ENCODE data around the gene SELENOP. TPM values are rescaled to one million over a fixed set of nuclear protein-coding genes. Genes with fewer than 3 reads are reported as not detected.
"Not testable (repeated sequence)": the region's sequence is repeated elsewhere in the genome, so short reads cannot be mapped to it uniquely, and the experiment has no call there.

Gene SELENOP, protein sequence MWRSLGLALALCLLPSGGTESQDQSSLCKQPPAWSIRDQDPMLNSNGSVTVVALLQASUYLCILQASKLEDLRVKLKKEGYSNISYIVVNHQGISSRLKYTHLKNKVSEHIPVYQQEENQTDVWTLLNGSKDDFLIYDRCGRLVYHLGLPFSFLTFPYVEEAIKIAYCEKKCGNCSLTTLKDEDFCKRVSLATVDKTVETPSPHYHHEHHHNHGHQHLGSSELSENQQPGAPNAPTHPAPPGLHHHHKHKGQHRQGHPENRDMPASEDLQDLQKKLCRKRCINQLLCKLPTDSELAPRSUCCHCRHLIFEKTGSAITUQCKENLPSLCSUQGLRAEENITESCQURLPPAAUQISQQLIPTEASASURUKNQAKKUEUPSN
- total RNA-seq = not detected

DNA sequence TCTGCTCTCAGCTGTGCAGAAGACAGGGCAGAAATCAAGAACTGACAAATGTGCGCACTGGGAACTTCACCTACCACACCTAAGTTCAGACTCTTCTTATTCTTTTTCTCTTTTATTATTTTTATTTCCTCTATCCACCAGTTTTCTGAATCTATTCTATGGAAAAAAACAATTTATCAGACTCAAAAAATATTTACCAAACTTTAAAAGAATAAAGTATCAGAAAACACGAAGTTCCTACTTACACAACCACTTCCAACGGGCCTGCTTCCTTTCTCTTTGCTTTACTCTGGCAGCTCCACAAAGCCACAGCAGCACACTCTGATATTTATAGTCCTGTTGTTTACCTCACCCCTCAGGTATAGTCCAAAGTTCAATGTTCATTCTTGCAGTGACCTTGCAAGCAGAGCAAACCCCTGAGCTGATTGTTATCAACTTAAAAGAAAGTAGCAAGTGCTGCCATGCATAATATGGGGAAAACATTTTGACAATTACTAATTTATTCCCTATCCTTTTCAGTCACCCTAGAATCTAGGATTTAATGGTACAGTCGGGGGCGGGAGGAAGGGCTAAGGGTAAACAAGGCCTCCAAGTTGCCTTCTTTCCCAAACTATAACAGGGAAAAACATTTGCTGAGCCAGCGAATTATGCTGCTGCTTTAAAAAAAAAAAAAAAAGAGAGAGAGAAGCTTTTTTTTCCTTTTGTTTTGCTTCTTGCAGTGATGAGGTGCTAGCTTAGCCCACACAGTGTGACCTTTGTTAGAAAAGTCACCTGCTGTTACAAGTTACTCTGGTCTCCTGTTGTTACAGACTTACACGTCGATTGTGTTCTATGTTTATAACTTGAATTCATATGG, at the start of gene SELENOP:
TSS of gene SELENOP (minus strand) at position 302 of the 856 bp plus-strand sequence. CDS start 3,539 bp downstream, outside the sequence.
- Mint-ChIP-seq H3K4me1 (peaks cover 3% of the 10 kb centered on the region), H3K36me3 (ENCODE audit: low read depth) (no peaks in the 10 kb centered on the region), H3K4me3 (no peak within 1 kb of the TSS), H3K27ac (no peak within 1 kb of the TSS), H3K9me3 (no peaks in the 10 kb centered on the region), H3K27me3 (no peaks in the 10 kb centered on the region)
- CTCF ChIA-PET = interaction anchor here (0.6 to 0.7 kb wide), 2 partner anchors 234 to 463 kb away, joined by 3 to 4 read pairs; no protein-coding TSS in a partner anchor
- no peak for DNase-seq
- POLR2A ChIA-PET = no interaction called here

DNA sequence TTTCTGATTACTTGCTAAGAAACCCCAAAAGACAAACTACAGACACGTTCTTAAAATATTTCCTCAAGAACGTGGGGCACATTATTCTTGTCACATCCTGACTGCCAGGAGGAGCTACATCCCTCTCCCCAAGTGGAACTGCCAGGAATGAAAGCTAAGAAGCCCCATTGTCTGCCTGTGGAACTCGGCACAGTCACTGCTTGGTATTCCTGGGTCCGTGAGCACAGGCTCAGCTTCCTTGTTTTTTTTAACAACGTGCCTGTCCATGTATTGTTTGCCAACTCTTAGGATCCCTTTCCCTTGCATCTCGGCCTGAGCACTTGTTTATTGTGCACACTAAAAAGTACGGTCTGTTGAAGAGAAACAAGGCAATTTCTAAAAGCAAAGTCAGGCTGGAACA, 47.0 kb upstream of the SELENOP start:
- Mint-ChIP-seq H3K9me3 (no peaks in the 10 kb centered on the region), H3K27me3 (peaks cover 20% of the 10 kb centered on the region), H3K4me1 (no peaks in the 10 kb centered on the region), H3K27ac (no peak overlapping the region), H3K4me3 (no peak overlapping the region), H3K36me3 (ENCODE audit: low read depth) (no peaks in the 10 kb centered on the region)
- no peak for DNase-seq
- ChIA-PET CTCF (no interaction called here), POLR2A (no interaction called here)

DNA sequence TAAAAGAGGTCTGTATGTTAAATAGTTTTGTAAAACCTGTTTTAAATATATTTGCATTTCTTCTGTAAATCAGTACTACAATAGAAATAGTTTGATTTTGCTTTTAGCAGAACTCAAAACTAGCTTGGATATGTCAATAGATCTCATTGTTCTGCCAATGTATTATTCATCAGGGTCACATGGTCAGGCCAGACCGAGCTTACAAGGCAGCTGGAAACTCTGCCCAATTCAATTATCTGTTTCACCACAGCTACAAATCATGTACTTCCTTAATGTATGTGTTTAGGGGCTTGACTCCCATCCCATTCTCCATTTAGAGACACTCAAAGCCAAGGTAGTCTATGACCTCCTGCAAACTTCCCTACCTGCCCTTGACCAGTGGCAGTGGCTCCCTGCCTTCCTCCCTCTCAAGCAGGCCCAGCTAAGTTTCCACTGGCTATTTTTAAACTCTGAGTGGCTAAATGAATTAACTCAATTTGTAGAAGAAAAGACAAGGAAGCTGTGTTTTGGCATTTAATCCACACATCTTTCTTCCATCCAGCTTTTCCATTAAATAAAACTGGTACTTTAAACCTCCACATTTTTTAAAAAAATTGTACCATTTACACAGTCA, 46.4 kb upstream of the SELENOP start:
- ChIA-PET CTCF (no interaction called here), POLR2A (no interaction called here)
- no peak overlapping the region for H3K27ac Mint-ChIP-seq

DNA sequence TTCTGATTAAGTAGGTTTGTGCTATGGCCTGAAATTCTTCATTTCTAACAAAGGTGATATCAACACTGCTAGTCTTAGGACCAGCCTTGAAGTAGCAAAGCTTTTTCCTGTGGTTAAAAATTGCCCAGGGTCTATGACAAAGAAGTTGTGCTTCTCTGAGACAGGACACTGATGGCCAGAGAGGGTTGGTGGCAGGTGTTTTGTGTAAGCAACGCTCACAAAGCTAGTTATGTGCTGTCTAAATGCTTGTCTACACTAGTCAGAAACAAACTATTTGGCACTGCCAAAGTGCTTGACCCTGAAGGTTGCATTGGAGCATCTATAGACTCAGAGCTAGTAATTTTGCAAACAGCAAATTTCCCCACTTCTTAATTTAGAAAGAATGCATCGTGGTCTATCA, 44.1 kb upstream of the SELENOP start:
- POLR2A ChIA-PET = no interaction called here
- Mint-ChIP-seq H3K4me3 (no peak overlapping the region), H3K9me3 (no peaks in the 10 kb centered on the region), H3K4me1 (no peaks in the 10 kb centered on the region), H3K27me3 (peaks cover 14% of the 10 kb centered on the region), H3K27ac (no peak overlapping the region), H3K36me3 (ENCODE audit: low read depth) (no peaks in the 10 kb centered on the region)
- DNase-seq = no peak
- CTCF ChIA-PET = no interaction called here

More for the DNA sequence above, 46.4 kb upstream of the SELENOP start:
- Mint-ChIP-seq H3K4me3 (no peak overlapping the region), H3K36me3 (ENCODE audit: low read depth) (no peaks in the 10 kb centered on the region), H3K27me3 (peaks cover 20% of the 10 kb centered on the region), H3K4me1 (no peaks in the 10 kb centered on the region), H3K9me3 (no peaks in the 10 kb centered on the region)
- no peak for DNase-seq

DNA sequence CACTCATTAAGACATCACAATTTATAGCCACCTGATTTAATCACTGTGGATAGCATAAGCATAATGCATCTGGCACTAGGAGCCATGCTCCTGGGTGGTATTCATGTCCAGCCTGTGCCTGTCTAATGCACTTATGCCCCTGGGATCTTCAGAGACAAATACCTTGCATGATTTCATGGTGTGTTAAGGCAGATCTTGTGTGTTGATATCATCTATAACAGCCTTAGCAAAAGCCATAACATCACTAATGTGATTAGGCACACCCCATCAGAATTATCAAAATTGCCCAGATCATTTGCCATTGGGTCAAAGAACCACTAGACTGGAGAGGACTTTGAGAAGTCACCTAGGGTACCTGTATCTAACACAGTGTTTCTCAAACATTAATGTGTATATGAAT, 43.7 kb upstream of the SELENOP start:
- H3K4me1 Mint-ChIP-seq = no peaks in the 10 kb centered on the region
- no peak overlapping the region for H3K4me3 Mint-ChIP-seq
- ChIA-PET CTCF (no interaction called here), POLR2A (no interaction called here)
- H3K27ac Mint-ChIP-seq = no peak overlapping the region
- no peak for DNase-seq
- H3K27me3 Mint-ChIP-seq = peaks cover 9% of the 10 kb centered on the region
- H3K36me3 Mint-ChIP-seq (ENCODE audit: low read depth) = no peaks in the 10 kb centered on the region
- H3K9me3 Mint-ChIP-seq = no peaks in the 10 kb centered on the region

DNA sequence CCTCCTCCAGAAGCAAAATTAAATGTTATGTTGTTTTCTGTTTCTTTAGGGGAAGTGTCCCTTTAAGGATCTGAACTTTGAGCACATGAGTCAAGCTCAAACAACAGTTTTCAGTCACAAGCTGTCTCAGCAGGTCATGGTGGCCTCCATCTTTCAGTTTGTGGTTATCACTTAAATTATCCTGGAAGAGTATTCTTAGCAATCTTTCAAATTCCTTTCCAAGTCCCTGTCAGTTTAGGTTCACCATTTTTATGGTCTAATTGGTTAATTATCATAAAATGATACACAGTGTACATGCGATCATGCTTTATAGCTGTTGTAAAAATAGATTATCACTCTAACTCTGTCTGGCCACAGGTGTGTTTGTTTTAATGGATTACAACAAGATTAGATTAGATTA, 43.1 kb upstream of the SELENOP start:
- Mint-ChIP-seq H3K9me3 (no peaks in the 10 kb centered on the region), H3K36me3 (ENCODE audit: low read depth) (no peaks in the 10 kb centered on the region), H3K27ac (no peak overlapping the region), H3K4me3 (no peak overlapping the region), H3K4me1 (no peaks in the 10 kb centered on the region), H3K27me3 (peaks cover 4% of the 10 kb centered on the region)
- ChIA-PET POLR2A (no interaction called here), CTCF (no interaction called here)
- no peak for DNase-seq

DNA sequence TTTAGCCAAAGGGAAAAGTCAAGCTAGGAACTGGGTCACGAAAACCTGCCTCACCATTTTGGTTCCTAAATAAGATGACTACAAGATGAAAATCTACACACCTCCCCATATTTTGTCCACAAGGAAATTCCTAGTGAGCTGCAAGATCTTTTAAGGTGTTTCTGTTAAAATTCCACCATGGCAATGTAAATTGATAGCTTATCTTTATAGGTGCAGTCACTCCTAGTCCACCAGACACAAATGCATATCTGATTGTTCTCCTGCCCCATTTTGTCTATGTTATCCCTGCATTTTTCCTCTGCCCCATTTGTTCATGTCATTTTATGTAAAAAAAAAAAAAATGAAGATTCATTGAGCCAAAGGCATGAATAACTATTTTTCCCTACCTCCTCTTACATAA, 41.1 kb upstream of the SELENOP start:
- Mint-ChIP-seq H3K4me1 (no peaks in the 10 kb centered on the region), H3K27me3 (peaks cover 7% of the 10 kb centered on the region), H3K9me3 (no peaks in the 10 kb centered on the region), H3K4me3 (no peak overlapping the region), H3K36me3 (ENCODE audit: low read depth) (no peaks in the 10 kb centered on the region), H3K27ac (no peak overlapping the region)
- ChIA-PET POLR2A (no interaction called here), CTCF (interaction anchor here (0.9 kb wide), 1 partner anchor 56 kb away, joined by 3 read pairs; no protein-coding TSS in a partner anchor)
- no peak for DNase-seq

DNA sequence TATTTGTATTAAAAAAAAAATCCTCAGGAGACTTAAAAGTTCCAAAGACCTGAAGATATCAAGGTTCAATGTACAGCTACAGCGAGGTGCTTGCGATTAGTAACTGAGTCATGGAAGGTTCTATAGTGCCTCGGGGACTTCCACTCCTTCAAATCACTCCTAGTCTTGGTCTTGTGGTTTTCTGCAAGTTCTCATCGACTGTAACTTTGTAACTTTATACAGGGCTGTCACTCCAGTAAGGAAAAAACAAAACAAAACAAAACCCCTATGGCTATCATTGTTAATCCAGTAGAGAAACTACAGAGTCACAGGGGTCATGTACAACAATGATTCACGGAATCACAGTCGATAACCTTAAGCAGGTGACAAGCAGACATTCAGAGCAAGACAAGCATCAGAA, 39.8 kb upstream of the SELENOP start:
- peaks cover 7% of the 10 kb centered on the region for H3K27me3 Mint-ChIP-seq
- CTCF ChIA-PET = no interaction called here
- no peak overlapping the region for H3K27ac Mint-ChIP-seq
- H3K4me1 Mint-ChIP-seq = no peaks in the 10 kb centered on the region
- POLR2A ChIA-PET = no interaction called here
- no peaks in the 10 kb centered on the region for H3K9me3 Mint-ChIP-seq
- no peak overlapping the region for H3K4me3 Mint-ChIP-seq
- DNase-seq = no peak
- no peaks in the 10 kb centered on the region for H3K36me3 Mint-ChIP-seq (ENCODE audit: low read depth)

DNA sequence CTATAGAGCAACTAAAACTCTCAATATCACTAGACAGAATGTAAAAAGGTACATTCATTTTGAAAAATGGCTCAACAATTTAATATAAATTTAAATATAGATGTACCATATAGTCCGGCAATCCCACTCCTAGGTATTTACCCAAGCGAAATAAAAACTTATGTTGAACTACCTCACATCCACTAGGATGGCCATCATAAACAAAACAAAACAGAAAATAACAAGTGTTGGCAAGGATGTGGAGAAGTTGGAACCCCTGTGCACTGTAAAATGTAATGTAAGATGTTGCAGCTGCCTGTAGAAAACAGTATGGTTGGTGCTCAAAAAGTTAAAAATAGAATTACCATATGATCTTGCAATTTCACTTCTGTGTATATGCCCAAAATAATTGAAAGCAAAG, 36.9 kb upstream of the SELENOP start:
- no peaks in the 10 kb centered on the region for H3K4me1 Mint-ChIP-seq
- peaks cover 7% of the 10 kb centered on the region for H3K27me3 Mint-ChIP-seq
- DNase-seq = no peak
- ChIA-PET POLR2A (no interaction called here), CTCF (interaction anchor here (0.6 kb wide), 1 partner anchor 282 kb away, joined by 5 read pairs; no protein-coding TSS in a partner anchor)
- H3K4me3 Mint-ChIP-seq = no peak overlapping the region
- H3K27ac Mint-ChIP-seq = no peak overlapping the region
- H3K36me3 Mint-ChIP-seq (ENCODE audit: low read depth) = no peaks in the 10 kb centered on the region
- no peaks in the 10 kb centered on the region for H3K9me3 Mint-ChIP-seq

DNA sequence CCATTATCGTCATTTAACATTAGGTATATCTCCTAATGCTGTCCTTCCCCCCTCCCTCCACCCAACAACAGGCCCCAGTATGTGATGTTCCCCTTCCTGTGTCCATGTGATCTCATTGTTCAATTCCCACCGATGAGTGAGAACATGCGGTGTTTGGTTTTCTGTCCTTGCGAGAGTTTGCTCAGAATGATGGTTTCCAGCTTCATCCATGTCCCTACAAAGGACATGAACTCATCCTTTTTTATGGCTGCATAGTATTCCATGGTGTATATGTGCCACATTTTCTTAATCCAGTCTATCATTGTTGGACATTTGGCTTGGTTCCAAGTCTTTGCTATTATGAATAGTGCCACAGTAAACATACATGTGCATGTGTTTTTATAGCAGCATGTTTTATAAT, 32.7 kb upstream of the SELENOP start:
- DNase-seq; H3K4me1 Mint-ChIP-seq; H3K27ac Mint-ChIP-seq; CTCF ChIA-PET; H3K36me3 Mint-ChIP-seq (ENCODE audit: low read depth); H3K27me3 Mint-ChIP-seq; POLR2A ChIA-PET; H3K9me3 Mint-ChIP-seq; H3K4me3 Mint-ChIP-seq: not testable (repeated sequence)

DNA sequence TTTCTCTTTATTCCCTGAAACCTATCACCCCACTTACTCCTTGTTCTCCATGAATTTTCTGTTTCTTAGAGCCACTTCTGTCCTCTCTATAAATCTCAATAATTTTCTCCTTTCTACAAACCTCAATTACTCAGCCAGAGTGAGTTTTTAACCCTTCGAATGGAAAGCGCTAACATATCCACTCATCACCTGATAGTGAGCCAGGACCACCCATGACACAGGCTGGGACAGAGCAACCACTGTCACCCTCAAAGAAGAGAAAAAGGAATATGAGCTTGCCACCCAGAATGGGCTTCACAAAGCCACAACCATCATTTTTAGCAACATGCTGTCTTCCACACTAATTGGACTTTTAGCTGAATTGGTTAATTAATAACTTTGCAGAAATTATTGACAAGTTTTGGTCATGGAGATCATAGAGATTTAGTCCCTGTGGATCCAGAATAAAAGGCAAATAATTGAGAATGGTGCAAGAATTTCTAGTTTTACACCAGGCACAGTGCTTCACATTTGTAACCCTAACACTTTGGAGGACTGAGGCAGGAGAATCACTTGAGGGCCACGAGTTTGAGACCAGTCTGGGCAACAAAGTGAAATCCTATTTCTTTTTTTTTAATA, 32.1 kb upstream of the SELENOP start:
- no peak for DNase-seq
- H3K27me3 Mint-ChIP-seq = peaks cover 8% of the 10 kb centered on the region
- H3K27ac Mint-ChIP-seq = no peak overlapping the region
- H3K36me3 Mint-ChIP-seq (ENCODE audit: low read depth) = no peaks in the 10 kb centered on the region
- CTCF ChIA-PET = no interaction called here
- H3K4me3 Mint-ChIP-seq = no peak overlapping the region
- H3K9me3 Mint-ChIP-seq = no peaks in the 10 kb centered on the region
- POLR2A ChIA-PET = no interaction called here
- H3K4me1 Mint-ChIP-seq = no peaks in the 10 kb centered on the region

DNA sequence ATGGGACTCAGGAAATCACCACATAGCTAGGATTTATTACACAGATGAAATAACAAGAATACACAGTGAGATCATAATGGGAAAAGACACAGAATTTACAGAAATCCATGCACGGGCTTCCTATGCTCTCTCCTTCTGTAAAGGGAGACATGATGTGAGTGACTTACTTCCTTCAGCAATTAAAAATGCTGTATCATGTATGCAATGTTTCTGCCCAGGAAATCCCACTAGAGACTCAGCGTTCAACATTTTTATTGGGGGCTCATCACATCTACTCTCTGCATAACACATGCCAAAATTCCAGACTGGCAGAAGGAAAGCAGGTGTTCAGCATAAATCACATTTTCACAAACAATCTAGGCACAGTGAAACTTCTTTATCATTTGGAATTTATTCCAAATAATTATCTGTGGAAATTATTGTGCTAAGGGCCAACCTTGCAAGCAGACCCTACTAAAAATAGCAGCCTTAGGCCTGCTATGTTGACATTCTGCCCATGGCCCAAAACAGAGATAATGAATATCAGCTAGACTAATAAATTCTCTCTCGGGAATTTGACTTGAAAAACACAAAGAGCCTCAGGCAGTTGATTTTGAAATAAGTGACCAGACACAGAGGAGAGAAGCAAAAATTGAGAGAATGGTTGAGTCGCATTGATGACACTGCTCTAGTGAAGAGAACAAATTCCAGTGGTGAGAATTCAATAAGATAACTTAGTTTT, 31.4 kb upstream of the SELENOP start:
- Mint-ChIP-seq H3K27me3 (peaks cover 5% of the 10 kb centered on the region), H3K4me3 (no peak overlapping the region), H3K36me3 (ENCODE audit: low read depth) (no peaks in the 10 kb centered on the region), H3K27ac (no peak overlapping the region), H3K9me3 (no peaks in the 10 kb centered on the region), H3K4me1 (no peaks in the 10 kb centered on the region)
- CTCF ChIA-PET = no interaction called here
- no peak for DNase-seq
- POLR2A ChIA-PET = no interaction called here

Data from activated CD4-positive, alpha-beta T cell treated with anti-CD3 and anti-CD28 coated beads, Interleukin-2, amount 10 ng/mL, durations not matched to agents 7 days and 5 days (primary cell).